ENCODE results near the gene MYBBP1A. TPM values are rescaled to one million over a fixed set of nuclear protein-coding genes. Genes with fewer than 3 reads are reported as not detected.

Gene MYBBP1A
- total and polyA plus RNA-seq, 2 of the 13 experiments (the other 11 are each of a cell fraction or from before 2014, with no cell fraction given), result 18.6 to 54.8 TPM

- TF ChIP-seq, protein P1, sequence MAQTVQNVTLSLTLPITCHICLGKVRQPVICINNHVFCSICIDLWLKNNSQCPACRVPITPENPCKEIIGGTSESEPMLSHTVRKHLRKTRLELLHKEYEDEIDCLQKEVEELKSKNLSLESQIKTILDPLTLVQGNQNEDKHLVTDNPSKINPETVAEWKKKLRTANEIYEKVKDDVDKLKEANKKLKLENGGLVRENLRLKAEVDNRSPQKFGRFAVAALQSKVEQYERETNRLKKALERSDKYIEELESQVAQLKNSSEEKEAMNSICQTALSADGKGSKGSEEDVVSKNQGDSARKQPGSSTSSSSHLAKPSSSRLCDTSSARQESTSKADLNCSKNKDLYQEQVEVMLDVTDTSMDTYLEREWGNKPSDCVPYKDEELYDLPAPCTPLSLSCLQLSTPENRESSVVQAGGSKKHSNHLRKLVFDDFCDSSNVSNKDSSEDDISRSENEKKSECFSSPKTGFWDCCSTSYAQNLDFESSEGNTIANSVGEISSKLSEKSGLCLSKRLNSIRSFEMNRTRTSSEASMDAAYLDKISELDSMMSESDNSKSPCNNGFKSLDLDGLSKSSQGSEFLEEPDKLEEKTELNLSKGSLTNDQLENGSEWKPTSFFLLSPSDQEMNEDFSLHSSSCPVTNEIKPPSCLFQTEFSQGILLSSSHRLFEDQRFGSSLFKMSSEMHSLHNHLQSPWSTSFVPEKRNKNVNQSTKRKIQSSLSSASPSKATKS (CRISPR knock-in tag; IDR thresholded peaks at IDR 0.05), result no peak
- TF ChIP-seq FOXJ3 (CRISPR knock-in tag; IDR thresholded peaks at IDR 0.05; ENCODE audit: borderline replicate concordance), result no peak
- TF ChIP-seq ZNF792 (CRISPR knock-in tag; IDR thresholded peaks at IDR 0.05), result no peak
These were observed 46.1 kb upstream of the MYBBP1A start (continued) for GRCh38 chr17:4601326-4601725.

DNA sequence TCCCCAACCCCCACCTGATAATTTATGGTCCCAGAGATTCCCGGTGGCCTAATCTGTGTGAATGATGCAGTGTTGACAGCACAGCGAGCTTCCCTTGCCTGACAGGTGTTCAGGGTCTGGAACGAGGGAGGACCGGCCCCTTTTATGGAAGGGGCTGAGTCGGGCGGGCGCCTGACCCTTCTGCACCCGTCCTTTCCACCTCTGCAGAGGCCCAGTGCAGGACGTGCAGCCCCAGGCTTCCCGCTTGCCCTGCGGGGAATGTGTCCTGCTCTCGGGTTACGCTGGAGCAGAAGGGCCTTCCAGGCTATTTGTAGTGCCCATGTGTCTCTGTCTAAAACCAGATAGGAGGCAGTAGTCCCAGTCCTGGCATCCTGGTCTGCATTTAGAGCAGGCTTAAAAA, 45.4 kb upstream of the MYBBP1A start:
- in situ Hi-C loops (cut with HindIII; ENCODE audit: extremely low pct_ligation_motif_present, low pct_unique_long_range_greater_than_20kb), result no loop called here

More for the DNA sequence above, 45.4 kb upstream of the MYBBP1A start:
- no peak for DNase-seq (ENCODE audit: low spot score)
- ATAC-seq, result peak; percentile 42; the same call in 2 of the 3 replicates
- Histone ChIP-seq H4K20me1 (ENCODE audit: insufficient read depth, low read length) (no peaks in the 10 kb centered on the region), H3K4me3 (replicated peaks in 1 of 3; ENCODE audit: insufficient read depth in 1 of 3, low read depth in 2 of 3, low read length in 3 of 3) (no peak overlapping the region), H3K27me3 (ENCODE audit: control insufficient read depth in 1 of 2, insufficient read depth in 2 of 2, low read length in 2 of 2) (no peaks in the 10 kb centered on the region), H2AFZ (ENCODE audit: low read length) (no peak overlapping the region), H3K79me2 (ENCODE audit: insufficient read depth, low read length) (no peaks in the 10 kb centered on the region), H3K4me1 (ENCODE audit: insufficient read depth, low read length) (peaks cover 35% of the 10 kb centered on the region), H3K9me3 (ENCODE audit: low read length) (no peaks in the 10 kb centered on the region), H3K27ac (ENCODE audit: extremely low read length, insufficient read depth, low read length) (no peak overlapping the region), H3K36me3 (replicated peaks in 1 of 2; ENCODE audit: control insufficient read depth in 1 of 2, insufficient read depth in 2 of 2, low read length in 2 of 2) (no peaks in the 10 kb centered on the region), H3K4me2 (ENCODE audit: low read depth, low read length) (peak overlapping the region; percentile 37; the same call in 1 of the 2 replicates), H3K9ac (ENCODE audit: insufficient read depth, low read depth, low read length) (no peak overlapping the region)
- 54% methylated on average over 3 of the region's 13 CpGs for WGBS (ENCODE audit: low lambda C conversion rate)
- intact Hi-C loops (cut with micrococcal nuclease; ENCODE audit: unreplicated experiment), result no loop called here
- CTCF ChIA-PET (ENCODE audit: low intra/inter-chr PET ratio, low total read pairs), result interaction anchor here (1.2 kb wide), 1 partner anchor 35 kb away, joined by 3 read pairs; no protein-coding TSS in a partner anchor
- TF ChIP-seq ZKSCAN8 (CRISPR knock-in tag; IDR thresholded peaks at IDR 0.05; ENCODE audit: borderline replicate concordance) (no peak), KAT2B (IDR thresholded peaks at IDR 0.05; ENCODE audit: borderline replicate concordance, low read depth, low read length) (no peak), KLF13 (CRISPR knock-in tag; IDR thresholded peaks at IDR 0.05) (no peak), ZNF713 (CRISPR knock-in tag; IDR thresholded peaks at IDR 0.05) (no peak), ZNF382 (CRISPR knock-in tag; IDR thresholded peaks at IDR 0.05; ENCODE audit: borderline replicate concordance) (no peak)
- TF ChIP-seq, protein P2, sequence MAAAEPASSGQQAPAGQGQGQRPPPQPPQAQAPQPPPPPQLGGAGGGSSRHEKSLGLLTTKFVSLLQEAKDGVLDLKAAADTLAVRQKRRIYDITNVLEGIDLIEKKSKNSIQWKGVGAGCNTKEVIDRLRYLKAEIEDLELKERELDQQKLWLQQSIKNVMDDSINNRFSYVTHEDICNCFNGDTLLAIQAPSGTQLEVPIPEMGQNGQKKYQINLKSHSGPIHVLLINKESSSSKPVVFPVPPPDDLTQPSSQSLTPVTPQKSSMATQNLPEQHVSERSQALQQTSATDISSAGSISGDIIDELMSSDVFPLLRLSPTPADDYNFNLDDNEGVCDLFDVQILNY (CRISPR knock-in tag; conservative IDR thresholded peaks at IDR 0.05), result no peak
- POLR2A ChIA-PET, result no interaction called here
- BruUV-seq (replicated peaks), result no TSS peak
- no peak for FAIRE-seq
